Stromal cell of bone marrow (primary cell): ENCODE results near the gene CXCR3.
"Not testable (repeated sequence)": the region's sequence is repeated elsewhere in the genome, so short reads cannot be mapped to it uniquely, and the experiment has no call there.

Experiments used
- DNase-seq: peaks from one replicate; pipeline ENCODE4 v3.0.0-alpha.2; 2012; ENCODE audit warnings: low read depth

The CXCR3 gene

GRCh38 chrX:71609095-71609750 lies 9.1 kb downstream of the CXCR3 start:
- no peak for DNase-seq

- no peak for DNase-seq
These were observed 10.8 kb downstream of the CXCR3 start for GRCh38 chrX:71607488-71607887.

DNA sequence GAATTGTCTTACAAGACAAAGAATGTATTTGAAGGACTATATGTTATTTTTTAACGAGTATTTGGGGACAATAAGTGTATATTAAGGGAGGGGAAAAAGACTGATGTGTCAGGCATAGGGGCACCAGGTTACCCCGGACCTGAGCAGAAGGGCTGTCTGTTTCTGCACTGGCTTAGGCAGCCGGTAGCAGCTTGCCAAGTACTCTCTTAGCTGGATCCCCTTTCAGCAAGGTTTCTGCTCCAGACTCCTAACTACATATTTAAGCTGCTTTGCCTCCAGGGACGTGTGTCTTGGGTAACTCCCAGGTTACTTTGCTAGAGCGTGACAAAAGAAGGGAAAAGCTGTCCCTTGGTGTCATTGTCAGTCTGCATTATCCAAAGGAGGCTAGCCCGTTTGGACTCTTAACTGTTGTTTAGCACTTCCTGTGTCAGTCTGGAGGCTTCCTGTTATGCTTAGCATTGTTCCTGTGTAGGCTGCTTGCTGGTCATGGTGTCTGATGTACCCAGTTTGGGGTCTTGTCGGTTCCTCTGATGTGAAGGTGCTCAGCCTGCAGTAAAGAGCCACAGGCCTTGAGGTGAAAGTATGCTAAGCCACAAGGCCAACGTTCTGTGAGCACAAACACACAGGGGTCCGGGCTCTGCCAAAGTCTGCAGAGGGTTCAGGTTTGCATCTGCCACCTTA lies 11.6 kb downstream of the CXCR3 start:
- DNase-seq, result no peak

DNA sequence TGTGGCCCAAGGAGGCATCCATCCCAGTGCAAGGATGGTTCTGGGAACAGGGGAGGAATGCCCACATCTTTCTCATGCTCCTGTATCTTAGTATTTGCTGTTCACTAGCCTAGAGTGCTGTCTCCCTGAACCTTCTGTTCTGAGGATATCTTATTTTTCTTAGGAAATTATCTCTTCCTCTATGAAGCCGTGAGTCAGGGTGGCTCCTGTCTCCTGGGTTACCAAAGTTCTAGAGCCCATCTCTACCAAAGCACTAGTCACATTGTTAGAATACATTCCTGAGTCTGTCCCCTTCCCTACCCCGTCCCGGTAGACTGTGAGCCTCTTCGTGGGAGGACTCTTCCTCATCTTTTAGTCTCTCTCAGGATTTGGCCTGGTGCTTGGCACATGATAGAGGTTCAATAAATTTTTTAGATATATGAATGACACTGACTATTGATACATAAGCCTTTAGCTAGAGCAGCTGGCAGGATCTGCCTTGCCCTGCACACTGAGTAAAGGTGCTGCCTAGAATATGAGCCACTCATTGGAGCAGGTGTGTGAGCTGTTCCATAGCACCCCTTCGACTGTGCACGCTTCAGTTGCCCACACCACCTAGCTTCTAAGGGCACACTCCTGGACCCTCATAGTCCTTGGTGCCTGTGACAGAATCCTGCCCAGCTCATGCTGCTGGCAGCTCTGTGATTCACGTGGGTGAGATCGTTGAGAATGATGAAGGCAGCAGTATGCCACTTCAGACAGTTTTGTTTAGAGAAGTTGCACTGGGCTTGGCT lies 13.3 kb downstream of the CXCR3 start:
- no peak for DNase-seq

DNA sequence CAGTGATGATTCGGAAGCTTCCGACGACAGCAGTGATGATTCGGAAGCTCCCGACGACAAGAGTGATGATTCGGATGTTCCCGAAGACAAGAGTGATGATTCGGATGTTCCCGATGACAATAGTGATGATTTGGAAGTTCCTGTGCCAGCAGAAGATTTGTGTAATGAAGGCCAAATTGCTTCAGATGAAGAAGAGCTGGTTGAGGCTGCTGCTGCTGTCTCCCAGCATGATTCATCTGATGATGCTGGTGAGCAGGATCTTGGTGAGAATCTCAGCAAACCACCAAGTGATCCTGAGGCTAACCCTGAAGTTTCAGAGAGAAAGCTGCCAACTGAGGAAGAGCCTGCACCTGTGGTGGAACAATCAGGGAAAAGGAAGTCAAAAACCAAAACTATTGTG lies 14.2 kb downstream of the CXCR3 start:
- no peak for DNase-seq

GRCh38 chrX:71603618-71604017 lies 14.7 kb downstream of the CXCR3 start:
- DNase-seq, result no peak

GRCh38 chrX:71599965-71600364 lies 18.3 kb downstream of the CXCR3 start:
- no peak for DNase-seq

DNA sequence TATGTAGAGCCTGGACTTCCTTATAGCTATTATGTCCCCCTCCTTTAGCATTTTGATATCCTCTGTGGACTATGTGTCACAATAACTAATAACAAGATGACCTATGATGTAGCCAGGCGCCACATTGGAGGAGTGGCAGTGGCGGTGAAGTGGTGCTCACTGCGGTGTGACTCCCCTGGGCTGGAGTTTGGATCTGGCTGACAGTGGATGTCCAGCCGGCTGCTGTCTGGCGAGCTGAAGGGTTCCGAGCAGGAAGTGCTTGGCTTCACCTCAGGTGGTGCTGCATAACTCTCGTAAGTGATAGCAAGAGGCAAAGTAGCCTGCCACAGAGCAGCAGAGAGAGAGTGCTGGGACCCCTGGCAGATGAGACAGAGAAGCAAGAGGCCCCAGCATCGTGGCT lies 25.1 kb downstream of the CXCR3 start:
- not testable (repeated sequence) for DNase-seq

DNA sequence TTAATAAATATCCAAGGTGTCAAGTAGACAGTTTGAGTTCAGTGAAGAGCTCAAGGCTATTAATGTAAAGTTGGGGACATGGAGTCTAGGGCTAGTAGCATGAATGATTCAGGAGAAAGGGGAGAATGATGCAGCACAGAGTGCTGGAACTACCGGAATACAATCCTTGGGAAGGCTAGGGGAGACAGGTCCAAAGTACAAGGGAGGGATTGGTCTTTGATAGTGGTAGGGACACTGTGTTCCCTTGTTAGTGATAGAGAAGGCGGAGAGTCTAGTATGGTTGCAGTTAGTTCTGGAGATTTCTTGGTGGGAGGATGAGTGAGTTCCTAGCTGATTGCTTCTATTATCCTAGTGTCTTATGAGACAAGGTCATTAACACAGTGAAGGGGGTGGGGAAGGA lies 31.4 kb downstream of the CXCR3 start:
- no peak for DNase-seq

DNA sequence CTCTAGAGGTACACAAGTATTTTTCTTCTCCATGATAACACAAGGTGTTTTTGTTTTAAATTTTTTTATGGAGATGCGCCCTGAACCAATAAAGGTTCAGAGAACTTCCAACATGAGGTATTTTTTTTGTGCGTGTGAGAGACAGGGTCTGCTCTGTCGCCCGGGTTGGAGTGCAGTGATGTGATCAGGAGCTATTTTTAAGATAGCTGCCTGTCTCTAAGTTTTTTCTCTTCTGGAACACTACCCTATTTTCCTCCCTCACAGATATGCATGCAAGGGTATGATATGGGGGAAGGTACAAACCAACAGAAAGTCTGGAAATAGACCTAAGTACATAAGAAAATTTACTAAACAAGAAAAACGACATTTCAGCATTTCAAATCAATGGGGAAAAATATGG lies 37.1 kb downstream of the CXCR3 start:
- no peak for DNase-seq

GRCh38 chrX:71579990-71580380 lies 38.3 kb downstream of the CXCR3 start:
- DNase-seq, result no peak

- DNase-seq, result no peak
These were observed 38.9 kb downstream of the CXCR3 start for GRCh38 chrX:71579136-71579989.

- no peak for DNase-seq
These were observed 39.8 kb downstream of the CXCR3 start, which contains the start of gene GCNA for GRCh38 chrX:71578253-71579135. Gene GCNA, plus strand, starts transcription at chrX:71578437. Its CDS starts 2,385 bp downstream, at chrX:71580822.

DNA sequence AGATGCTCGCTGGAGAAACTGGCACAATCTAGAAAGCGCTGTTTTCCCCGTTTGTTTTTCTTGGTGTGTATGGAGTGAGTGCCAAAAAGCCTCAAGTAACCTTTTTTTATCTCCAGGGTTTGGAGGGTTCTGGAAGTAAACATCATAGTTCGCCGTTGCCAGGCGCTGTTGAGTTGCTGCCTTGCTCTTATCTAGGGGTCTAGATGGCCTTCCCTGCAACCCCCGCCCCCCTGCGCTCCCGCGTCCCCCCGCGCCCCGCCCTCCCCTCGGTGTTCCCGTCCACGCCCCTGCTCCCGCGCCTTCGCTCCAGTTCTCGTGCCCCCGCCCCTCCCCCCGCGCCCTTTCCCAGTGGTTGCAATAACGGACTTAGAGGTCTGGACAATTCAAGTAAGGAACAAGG lies 40.6 kb downstream of the CXCR3 start:
- no peak for DNase-seq

- no peak for DNase-seq
These were observed 44.7 kb downstream of the CXCR3 start for GRCh38 chrX:71573590-71573989.

DNA sequence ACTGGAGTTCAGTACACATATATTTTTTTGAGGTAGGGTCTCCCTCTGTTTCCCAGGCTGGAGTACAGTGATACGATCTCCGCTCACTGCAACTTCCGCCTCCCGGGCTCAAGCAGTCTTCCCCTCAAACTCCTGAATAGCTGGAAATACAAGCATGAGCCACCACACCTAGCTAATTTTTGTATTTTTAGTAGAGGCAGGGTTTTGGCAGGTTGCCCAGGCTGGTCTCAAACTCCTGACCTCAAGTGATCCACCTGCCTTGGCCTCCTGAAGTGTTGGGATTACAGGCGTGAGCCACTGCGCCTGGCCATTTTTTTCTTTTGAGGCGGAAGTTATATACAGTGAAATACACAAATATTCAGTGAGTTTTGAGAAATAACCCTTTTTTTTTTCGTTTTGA lies 46.9 kb downstream of the CXCR3 start:
- not testable (repeated sequence) for DNase-seq
